HG02943 (cell line): ENCODE data around the gene MYO1D.
"Not testable (repeated sequence)": the region's sequence is repeated elsewhere in the genome, so short reads cannot be mapped to it uniquely, and the experiment has no call there.

Experiments
- ATAC-seq: cut with Tn5 transposase; IDR thresholded peaks from one replicate; pipeline ENCODE4 v1.9.1; 2021; ENCODE audit warnings: mild to moderate bottlenecking, low read depth, moderate library complexity; ENCODE audit not compliant: unreplicated experiment

Gene MYO1D

GRCh38 chr17:32555611-32556310 lies 321.2 kb downstream of the MYO1D start:
- no peak for ATAC-seq

- ATAC-seq = no peak
These were observed 323.8 kb downstream of the MYO1D start for GRCh38 chr17:32553168-32553567.

GRCh38 chr17:32552280-32552679 lies 324.6 kb downstream of the MYO1D start:
- no peak for ATAC-seq

DNA sequence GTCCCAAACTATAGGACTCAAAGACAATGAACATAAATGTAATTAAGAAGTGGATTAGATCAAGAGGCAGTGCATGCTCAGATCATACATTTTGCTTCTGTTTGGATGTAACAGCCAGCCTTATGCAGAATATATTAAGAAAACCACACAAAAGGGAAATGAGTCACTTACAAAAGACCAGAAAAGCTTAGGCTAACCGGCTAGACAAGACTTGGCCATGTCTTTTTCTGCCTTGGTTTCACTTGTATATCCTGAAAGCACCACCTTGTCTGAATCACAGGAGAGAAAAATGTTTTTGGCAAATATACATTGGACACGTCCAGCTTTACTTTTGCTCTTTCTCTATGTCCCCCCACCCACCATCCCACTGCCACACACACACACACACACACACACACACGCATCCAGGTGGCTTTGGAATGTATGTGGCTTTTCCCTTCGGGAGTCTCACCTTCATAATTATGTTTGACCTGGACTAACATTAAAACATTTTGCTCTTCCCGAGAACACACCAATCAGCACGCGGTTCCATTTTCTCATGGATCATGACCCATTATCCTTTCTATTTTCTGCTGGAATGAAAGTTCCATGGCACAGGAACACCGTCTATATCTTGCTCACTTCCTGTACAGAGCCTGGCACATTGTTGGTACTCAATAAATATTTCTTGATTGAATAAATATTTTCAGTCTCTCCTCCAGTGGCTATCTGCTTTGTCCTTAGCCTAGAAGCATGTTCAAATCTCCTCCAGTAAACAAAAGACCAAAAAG lies 325.6 kb downstream of the MYO1D start:
- no peak for ATAC-seq

DNA sequence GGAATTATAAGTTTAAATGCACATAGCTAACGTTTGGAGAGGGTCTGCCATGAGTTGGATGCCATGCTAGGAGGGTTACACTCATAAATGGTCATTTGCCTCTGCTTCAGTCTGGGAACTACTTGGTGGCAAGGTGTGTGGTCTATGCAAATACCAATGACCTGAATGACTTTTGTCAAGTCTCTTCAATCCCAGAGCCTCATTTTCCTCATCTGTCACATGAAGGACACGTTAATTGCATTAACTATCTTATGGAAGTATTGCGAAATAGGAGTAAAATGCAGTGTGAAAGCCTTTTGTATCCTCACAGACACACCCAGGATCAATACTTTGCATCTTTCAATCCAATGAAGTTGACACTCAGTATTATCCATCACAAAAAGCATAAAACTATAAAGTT lies 327.4 kb downstream of the MYO1D start:
- ATAC-seq = no peak

DNA sequence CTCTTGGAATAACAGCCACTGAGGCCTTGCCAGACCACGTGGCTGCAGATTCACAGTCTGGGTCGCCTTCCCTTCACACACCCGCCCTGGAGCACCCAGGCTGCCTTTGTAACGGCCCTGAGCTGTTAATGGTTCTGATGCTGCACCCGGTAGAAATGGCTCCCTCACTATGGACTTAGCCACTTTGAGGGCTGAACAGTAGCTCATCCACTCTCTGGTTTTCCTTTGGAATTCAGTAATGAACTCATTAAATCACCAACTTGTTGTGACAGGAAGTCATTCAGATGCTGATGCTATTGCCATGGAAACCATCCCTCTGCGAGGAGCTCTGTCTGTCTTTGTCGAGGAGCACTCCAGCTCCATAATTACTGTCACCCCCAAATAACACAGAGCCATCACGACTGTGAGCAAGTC lies 330.9 kb downstream of the MYO1D start:
- ATAC-seq = no peak

DNA sequence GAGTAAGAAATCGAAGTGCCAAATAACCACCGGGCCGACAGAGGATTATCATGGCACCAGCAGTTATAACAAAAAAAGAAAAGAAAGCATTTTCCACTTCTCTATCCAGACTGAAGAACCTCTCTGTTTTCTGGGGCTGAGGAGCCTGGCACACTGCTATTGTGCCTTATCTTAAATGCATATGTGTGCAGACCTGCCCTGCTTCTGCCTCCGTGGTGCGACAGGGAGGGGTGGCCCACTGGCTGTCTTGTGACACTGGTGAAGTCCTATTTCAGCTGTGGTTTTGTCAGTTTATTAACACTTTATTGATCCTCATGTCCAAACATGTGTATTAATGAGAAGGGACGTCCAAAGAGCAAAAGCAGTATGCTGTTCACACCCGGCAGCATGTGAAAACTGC lies 334.7 kb downstream of the MYO1D start:
- no peak for ATAC-seq

DNA sequence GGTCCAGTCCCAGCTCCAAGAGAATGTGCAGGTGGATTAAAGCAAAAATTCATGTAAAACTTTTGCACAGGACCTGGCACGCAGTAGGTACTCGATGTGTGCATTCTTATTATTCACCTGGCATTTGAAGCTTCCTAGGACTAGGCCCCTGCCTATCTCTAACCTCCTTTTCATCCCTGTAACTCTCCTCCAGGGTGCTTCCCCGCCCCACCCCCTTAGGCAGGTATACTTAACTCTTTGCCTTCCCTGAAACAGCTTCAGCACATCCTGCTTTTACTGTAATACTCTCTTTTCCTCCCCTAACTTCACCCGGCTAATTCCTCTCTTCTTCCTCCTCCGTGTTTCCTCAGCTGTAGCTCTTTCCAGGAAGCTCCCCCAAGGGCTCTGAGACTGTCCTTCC lies 335.3 kb downstream of the MYO1D start:
- ATAC-seq = no peak

DNA sequence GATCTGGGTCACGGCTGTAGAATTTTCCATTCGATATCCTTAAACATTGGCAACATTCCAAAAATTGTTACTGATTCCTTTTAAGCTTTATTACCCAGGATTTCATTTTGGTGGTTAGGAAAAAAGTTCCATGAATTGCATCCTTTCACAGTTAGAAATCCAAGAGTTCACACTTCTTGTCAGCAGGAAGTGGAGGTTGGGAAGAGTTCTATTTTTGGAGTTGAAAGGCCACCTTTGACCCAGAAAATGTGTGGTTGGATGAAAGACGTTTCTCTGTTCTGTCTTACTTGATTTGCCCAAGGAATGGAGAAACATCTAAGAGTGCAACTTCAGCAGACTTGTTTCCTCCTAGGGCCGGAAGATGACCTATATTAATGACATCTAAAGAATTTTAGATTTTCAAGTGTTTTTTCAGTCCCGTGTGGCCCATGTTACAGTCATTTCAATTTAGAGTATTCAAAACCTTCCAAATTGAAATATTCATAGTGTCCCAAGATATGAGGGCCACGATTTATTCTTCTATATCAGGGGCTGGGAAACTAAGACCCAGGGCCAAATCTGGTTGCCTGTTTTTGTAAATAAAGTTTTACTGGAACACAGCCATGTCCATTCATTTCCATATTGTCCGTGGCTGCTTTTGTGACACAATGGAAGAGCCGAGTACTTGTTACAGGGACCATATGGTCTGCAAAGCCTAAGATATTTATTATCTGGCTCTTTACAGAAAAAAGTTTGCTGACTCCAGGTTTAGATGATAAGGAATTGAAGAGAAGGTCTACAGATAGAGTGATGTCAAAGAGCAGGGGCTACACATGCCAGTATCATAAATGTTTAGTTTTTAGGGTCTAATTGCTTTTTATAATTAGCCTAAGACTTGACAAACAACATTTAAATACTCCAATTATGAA lies 339.9 kb downstream of the MYO1D start:
- no peak for ATAC-seq

DNA sequence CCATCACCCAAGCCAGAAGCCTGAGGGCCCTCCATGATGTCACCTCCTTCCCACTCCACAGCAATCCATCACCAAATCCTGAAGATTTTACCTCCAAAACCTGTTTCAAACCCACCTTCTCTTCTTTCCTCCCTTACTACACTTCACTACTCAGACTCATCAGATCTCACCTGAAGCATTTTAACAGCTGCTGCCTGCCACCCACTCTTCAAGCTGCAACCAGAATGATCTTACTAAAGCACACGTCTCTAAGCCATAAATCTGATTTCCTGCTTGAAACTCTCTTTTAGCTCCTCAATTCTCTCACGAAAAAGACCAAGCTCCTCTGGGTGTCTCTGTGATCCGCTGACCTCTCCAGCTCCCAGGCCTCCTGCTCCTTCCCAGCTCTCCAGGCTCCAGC lies 343.6 kb downstream of the MYO1D start:
- ATAC-seq = no peak

- no peak for ATAC-seq
These were observed 347.3 kb downstream of the MYO1D start for GRCh38 chr17:32529604-32530003.

- no peak for ATAC-seq
These were observed 348.1 kb downstream of the MYO1D start for GRCh38 chr17:32528825-32529224.

DNA sequence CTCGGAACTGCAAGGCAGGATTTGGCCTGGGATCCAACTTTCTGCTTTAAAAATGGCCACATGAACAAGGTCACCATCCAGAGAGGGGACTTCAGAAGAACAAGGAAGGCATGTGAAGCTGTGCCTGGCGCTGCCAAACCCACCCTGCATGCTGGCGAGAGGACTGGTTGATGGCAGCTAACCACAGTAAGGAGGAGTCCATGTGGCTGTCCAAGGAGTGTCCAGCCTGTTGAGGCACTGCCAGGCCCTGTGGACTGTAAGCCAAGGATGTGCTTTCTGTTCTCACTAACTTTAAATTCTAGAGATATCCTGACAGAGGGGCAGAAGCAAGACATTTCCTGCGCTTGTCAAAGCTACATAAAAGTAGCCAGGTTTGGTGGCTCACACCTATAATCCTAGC lies 349.8 kb downstream of the MYO1D start:
- ATAC-seq = no peak

GRCh38 chr17:32525122-32525521 lies 351.8 kb downstream of the MYO1D start:
- no peak for ATAC-seq

DNA sequence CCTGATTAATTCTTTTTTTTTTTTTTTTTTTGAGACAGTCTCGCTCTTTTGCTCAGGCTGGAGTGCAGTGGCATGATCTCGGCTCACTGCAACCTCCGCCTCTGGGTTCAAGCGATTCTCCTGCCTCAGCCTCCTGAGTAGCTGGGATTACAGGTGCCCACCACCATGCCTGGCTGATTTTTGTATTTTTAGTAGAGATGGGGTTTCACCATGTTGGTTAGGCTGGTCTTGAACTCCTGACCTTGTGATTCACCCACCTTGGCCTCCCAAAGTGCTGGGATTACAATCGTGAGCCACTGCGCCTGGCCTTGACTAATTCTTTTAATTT lies 352.4 kb downstream of the MYO1D start:
- ATAC-seq = not testable (repeated sequence)

GRCh38 chr17:32523827-32524552 lies 352.9 kb downstream of the MYO1D start:
- ATAC-seq = no peak

DNA sequence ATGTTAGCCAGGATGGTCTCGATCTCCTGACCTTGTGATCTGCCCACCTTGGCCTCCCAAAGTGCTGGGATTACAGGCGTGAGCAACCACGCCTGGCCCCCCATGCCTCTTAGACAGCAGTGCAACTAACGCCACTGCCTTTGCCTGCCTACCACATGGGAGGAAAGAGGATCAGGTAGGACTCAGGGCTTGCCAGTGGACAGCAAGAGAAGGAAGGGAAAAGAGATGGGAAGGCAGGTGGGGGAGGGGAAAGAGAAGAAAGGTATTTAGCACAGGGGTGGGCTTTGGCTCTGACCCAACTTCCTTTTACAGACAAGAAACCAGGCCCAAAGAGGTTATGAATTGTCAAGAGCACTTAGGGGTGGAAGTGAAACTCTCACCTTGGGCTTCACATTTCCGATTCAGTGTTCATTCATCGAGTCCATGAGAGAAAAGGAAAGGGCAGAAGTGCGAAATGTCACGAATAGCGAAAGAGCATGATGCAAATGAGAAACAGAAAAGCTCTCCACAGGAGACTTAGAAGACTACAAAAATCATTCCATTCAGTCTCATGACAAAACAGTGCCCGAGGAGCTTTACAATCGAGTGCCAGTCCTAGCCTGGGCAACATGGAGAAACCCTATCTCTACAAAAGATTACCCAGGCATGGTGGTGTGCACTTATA lies 353.8 kb downstream of the MYO1D start:
- peak; percentile 49 for ATAC-seq

DNA sequence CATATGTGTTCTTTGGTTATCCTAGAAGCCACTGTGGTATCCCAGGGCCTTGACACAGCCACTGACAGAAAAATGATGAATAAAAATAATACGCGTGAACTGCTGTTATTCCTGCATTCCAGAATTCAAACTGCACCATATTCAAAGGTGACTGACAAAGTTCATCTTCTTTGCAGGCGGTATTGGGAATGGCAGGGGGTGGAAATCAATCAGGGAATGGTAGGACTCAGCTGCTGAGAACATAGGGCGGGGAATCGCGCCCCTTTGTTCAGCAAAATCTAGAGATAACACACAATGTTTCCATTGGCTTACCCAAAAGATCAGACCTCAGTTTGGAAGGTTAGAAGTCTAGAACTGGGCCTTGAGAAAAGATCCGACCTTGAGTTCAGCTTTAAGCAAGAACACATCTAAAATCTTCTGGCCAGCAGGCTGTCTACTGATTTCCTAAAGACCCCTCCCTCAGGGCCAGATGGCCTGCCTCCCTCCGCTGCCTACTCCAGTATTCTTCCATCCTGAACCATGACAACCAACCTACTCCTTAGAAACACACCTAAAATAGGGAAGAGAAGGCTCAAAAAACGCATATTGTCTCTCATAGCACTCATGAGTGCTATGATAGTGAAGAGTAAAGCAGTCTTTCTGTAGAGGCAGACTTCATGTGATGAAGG lies 356.1 kb downstream of the MYO1D start:
- ATAC-seq = no peak

GRCh38 chr17:32520104-32520701 lies 356.7 kb downstream of the MYO1D start:
- ATAC-seq = no peak
